HL-60 (cell line): ENCODE data around the gene GRIK1.

Source experiments
- DNase-seq, 2 experiments: peaks; one replicate each; pipeline ENCODE4 v3.0.0-alpha.2; 2010 to 2020; ENCODE audit warnings: low read depth in 1 of 2, low spot score in 1 of 2
- H3K27ac ChIP-seq: fragments of 250-450 bp; sonication (Bioruptor Pico); replicated peaks from 2 replicates; pipeline ENCODE4 v1.5.1; 2020; ENCODE audit warnings: mild to moderate bottlenecking, moderate library complexity
- H3K27me3 ChIP-seq: fragments of 250-450 bp; sonication (Bioruptor Pico); 2 replicates; pipeline ENCODE4 v1.5.1; 2021; ENCODE audit warnings: mild to moderate bottlenecking, moderate library complexity; ENCODE audit not compliant: insufficient read depth, poor library complexity, severe bottlenecking
- H3K4me3 ChIP-seq: replicated peaks from 2 replicates; pipeline ENCODE4 v1.5.1; 2011; ENCODE audit warnings: mild to moderate bottlenecking, control low read depth, low read length; ENCODE audit not compliant: insufficient read depth
- GABPA ChIP-seq: IDR thresholded peaks from 2 replicates; pipeline ENCODE4 v1.6.1; 2012; ENCODE audit warnings: low read depth
- POLR2AphosphoS5 ChIP-seq: IDR thresholded peaks from 2 replicates; pipeline ENCODE4 v1.6.1; 2012; ENCODE audit warnings: low read depth
- SPI1 ChIP-seq: IDR thresholded peaks from 2 replicates; pipeline ENCODE4 v1.6.1; 2012; ENCODE audit warnings: low read depth, mild to moderate bottlenecking, borderline replicate concordance
- TF ChIP-seq, protein P1 (sequence below): IDR thresholded peaks from 2 replicates; pipeline ENCODE4 v1.6.1; 2012; ENCODE audit warnings: low read depth; ENCODE audit not compliant: insufficient replicate concordance
- TF ChIP-seq, protein P2 (sequence below): IDR thresholded peaks from one replicate; pipeline ENCODE4 v1.5.1; 2011; ENCODE audit warnings: low read length, control low read depth, inconsistent platforms; ENCODE audit not compliant: insufficient read depth

The GRIK1 gene

DNA sequence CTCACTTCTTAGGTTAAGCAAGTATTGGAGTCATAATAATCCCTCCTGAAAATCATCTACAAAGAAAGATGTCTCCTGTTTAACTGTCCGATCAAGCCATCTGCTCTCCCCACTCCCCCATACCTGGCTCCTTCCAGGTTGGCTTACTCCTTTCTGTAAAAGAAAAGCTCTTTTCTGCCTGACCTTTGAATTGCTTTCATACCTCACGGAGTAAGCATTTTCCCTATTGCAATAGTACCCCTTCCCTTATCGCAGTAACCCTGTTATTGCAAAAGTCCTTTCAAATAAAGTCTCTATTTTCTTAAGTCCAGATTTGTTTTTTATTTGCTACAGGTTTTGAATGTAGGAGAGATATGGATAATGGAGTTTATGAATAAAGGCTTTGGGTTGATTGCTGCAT is 150.4 kb downstream of the GRIK1 start:
- no peak for DNase-seq
- no peak for TF ChIP-seq GABPA
- TF ChIP-seq, protein P1, sequence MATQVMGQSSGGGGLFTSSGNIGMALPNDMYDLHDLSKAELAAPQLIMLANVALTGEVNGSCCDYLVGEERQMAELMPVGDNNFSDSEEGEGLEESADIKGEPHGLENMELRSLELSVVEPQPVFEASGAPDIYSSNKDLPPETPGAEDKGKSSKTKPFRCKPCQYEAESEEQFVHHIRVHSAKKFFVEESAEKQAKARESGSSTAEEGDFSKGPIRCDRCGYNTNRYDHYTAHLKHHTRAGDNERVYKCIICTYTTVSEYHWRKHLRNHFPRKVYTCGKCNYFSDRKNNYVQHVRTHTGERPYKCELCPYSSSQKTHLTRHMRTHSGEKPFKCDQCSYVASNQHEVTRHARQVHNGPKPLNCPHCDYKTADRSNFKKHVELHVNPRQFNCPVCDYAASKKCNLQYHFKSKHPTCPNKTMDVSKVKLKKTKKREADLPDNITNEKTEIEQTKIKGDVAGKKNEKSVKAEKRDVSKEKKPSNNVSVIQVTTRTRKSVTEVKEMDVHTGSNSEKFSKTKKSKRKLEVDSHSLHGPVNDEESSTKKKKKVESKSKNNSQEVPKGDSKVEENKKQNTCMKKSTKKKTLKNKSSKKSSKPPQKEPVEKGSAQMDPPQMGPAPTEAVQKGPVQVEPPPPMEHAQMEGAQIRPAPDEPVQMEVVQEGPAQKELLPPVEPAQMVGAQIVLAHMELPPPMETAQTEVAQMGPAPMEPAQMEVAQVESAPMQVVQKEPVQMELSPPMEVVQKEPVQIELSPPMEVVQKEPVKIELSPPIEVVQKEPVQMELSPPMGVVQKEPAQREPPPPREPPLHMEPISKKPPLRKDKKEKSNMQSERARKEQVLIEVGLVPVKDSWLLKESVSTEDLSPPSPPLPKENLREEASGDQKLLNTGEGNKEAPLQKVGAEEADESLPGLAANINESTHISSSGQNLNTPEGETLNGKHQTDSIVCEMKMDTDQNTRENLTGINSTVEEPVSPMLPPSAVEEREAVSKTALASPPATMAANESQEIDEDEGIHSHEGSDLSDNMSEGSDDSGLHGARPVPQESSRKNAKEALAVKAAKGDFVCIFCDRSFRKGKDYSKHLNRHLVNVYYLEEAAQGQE: no peak
- TF ChIP-seq, protein P2, sequence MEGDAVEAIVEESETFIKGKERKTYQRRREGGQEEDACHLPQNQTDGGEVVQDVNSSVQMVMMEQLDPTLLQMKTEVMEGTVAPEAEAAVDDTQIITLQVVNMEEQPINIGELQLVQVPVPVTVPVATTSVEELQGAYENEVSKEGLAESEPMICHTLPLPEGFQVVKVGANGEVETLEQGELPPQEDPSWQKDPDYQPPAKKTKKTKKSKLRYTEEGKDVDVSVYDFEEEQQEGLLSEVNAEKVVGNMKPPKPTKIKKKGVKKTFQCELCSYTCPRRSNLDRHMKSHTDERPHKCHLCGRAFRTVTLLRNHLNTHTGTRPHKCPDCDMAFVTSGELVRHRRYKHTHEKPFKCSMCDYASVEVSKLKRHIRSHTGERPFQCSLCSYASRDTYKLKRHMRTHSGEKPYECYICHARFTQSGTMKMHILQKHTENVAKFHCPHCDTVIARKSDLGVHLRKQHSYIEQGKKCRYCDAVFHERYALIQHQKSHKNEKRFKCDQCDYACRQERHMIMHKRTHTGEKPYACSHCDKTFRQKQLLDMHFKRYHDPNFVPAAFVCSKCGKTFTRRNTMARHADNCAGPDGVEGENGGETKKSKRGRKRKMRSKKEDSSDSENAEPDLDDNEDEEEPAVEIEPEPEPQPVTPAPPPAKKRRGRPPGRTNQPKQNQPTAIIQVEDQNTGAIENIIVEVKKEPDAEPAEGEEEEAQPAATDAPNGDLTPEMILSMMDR: no peak
- no peak for TF ChIP-seq SPI1
- TF ChIP-seq POLR2AphosphoS5: no peak
- Histone ChIP-seq H3K27ac (no peak overlapping the region), H3K27me3 (no peaks in the 10 kb centered on the region), H3K4me3 (no peak overlapping the region)

DNA sequence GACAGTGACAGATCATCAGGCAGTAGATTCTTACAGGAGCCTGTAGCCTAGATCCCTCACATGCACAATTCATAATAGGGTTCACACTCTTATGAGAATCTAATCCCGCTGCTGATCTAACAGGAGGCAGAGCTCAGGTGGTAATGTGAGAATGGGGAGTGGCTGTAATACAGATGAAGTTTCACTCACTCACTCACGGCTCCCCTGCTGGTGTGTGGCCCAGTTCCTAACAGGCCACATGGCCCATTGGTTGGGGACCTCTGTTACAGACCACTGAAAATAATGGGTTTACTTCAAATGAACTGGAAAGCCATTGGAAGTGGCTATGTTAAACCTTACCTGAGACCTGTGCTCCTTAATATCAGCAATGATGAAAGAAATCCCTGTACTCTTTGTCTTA is 151.0 kb downstream of the GRIK1 start:
- H3K27ac ChIP-seq: no peak overlapping the region
- TF ChIP-seq, protein P1: no peak
- TF ChIP-seq SPI1 (no peak), GABPA (no peak), POLR2AphosphoS5 (no peak)
- TF ChIP-seq, protein P2: no peak
- no peak overlapping the region for H3K4me3 ChIP-seq
- DNase-seq: no peak
- H3K27me3 ChIP-seq: no peaks in the 10 kb centered on the region

DNA sequence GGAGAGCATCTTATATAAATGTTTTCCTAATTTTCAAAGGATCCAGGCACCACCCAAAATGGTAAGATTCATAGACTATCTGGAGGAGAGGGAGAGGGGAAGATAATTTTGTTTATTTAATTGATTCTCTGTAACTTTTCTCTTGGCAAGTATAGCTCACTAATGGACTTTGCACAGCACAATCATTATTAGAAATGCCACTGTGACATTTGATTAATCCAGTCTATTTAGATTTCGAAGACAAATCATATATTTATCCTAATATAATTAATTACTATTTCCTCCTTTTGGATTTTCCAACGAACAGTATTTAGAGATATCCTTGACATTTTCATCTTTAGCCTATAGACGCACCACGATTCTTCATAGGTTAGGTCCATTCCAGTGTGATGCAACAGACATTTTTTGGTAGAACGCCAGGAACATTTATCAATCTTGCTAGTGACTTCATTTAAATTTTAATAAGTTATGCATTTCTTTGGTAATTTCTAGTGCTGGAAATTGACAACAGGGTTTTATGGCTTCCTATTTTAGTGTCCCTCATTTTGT is 152.4 kb downstream of the GRIK1 start:
- Histone ChIP-seq H3K4me3 (no peak overlapping the region), H3K27me3 (no peaks in the 10 kb centered on the region), H3K27ac (no peak overlapping the region)
- DNase-seq: no peak
- TF ChIP-seq GABPA (no peak), SPI1 (no peak)
- TF ChIP-seq, protein P1: no peak
- TF ChIP-seq, protein P2: no peak
